ENCODE measurements around the gene RAB34. TPM values are rescaled to one million over a fixed set of nuclear protein-coding genes. Genes with fewer than 3 reads are reported as not detected.

The RAB34 gene
- total RNA-seq, 1 experiment from 2014 or later: 284 TPM

GRCh38 chr17:28711723-28712031 lies 6.0 kb downstream of the RAB34 start, which contains the start of gene PROCA1:
TSS of gene PROCA1 (minus strand) at chr17:28711888. CDS start at chr17:28711660, 228 bp downstream.
- DNase-seq (ENCODE audit: low read depth, low spot score) (no peak), ATAC-seq (peak; percentile 60)
- Histone ChIP-seq H3K36me3 (ENCODE audit: control insufficient read depth, insufficient read depth, low read length) (peaks cover 5% of the 10 kb centered on the region), H3K9me3 (ENCODE audit: control insufficient read depth, insufficient read depth, low read depth, low read length) (no peaks in the 10 kb centered on the region), H3K4me3 (ENCODE audit: low read depth in 2 of 2, low read length in 2 of 2) (peak within 1 kb of the TSS; percentile 55 to 69), H3K27ac (ENCODE audit: low read length) (peak within 1 kb of the TSS; percentile 96), H3K27me3 (ENCODE audit: control insufficient read depth, insufficient read depth, low read length) (no peaks in the 10 kb centered on the region), H3K4me1 (ENCODE audit: control insufficient read depth, insufficient read depth, low read length) (peaks cover 29% of the 10 kb centered on the region)
- ChIA-PET POLR2A (interaction anchor here (0.6 to 2.5 kb wide), 5 partner anchors 8 to 233 kb away, joined by 3 to 39 read pairs (median 6); partner anchors contain the start of gene RPL23A), CTCF (interaction anchor here (1.6 kb wide), 1 partner anchor 15 kb away, joined by 8 read pairs; the partner anchor contains the start of gene TLCD1)
- BruUV-seq (replicated peaks): no TSS peak
- intact Hi-C loops (cut with micrococcal nuclease; ENCODE audit: unreplicated experiment) (no loop called here), in situ Hi-C loops (cut with HindIII; ENCODE audit: low pct_unique_long_range_greater_than_20kb, low sequenced_read_pairs) (no loop called here)
- TF ChIP-seq SIN3A (IDR thresholded peaks at IDR 0.05; ENCODE audit: borderline replicate concordance, insufficient read depth, low read depth, low read length) (no peak), REST (IDR thresholded peaks at IDR 0.05; ENCODE audit: insufficient read depth in 1 of 2, low read depth in 2 of 2, low read length in 1 of 2) (no peak), POLR2AphosphoS5 (IDR thresholded peaks at IDR 0.05; ENCODE audit: low read depth, low read length) (no peak), TCF7L2 (IDR thresholded peaks at IDR 0.05; ENCODE audit: low read depth, low read length) (no peak; the same call in 1 of the 2 replicates)
- TF ChIP-seq, protein P1, sequence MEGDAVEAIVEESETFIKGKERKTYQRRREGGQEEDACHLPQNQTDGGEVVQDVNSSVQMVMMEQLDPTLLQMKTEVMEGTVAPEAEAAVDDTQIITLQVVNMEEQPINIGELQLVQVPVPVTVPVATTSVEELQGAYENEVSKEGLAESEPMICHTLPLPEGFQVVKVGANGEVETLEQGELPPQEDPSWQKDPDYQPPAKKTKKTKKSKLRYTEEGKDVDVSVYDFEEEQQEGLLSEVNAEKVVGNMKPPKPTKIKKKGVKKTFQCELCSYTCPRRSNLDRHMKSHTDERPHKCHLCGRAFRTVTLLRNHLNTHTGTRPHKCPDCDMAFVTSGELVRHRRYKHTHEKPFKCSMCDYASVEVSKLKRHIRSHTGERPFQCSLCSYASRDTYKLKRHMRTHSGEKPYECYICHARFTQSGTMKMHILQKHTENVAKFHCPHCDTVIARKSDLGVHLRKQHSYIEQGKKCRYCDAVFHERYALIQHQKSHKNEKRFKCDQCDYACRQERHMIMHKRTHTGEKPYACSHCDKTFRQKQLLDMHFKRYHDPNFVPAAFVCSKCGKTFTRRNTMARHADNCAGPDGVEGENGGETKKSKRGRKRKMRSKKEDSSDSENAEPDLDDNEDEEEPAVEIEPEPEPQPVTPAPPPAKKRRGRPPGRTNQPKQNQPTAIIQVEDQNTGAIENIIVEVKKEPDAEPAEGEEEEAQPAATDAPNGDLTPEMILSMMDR (IDR thresholded peaks at IDR 0.05): no peak

GRCh38 chr17:28710861-28711722 lies 6.6 kb downstream of the RAB34 start:
- DNase-seq (ENCODE audit: low read depth, low spot score) (no peak), ATAC-seq (peak; percentile 92)
- H3K4me3 ChIP-seq (ENCODE audit: low read depth in 2 of 2, low read length in 2 of 2): peak overlapping the region; percentile 55 to 69
- intact Hi-C loops (cut with micrococcal nuclease; ENCODE audit: unreplicated experiment) (no loop called here), in situ Hi-C loops (cut with HindIII; ENCODE audit: low pct_unique_long_range_greater_than_20kb, low sequenced_read_pairs) (no loop called here)
- H3K27me3 ChIP-seq (ENCODE audit: control insufficient read depth, insufficient read depth, low read length): no peaks in the 10 kb centered on the region
- ChIA-PET POLR2A (interaction anchor here (0.6 to 2.5 kb wide), 4 partner anchors 9 to 234 kb away, joined by 5 to 39 read pairs (median 6); partner anchors contain the start of gene RPL23A), CTCF (interaction anchor here (1.6 kb wide), 1 partner anchor 16 kb away, joined by 8 read pairs; the partner anchor contains the start of gene TLCD1)
- peak overlapping the region; percentile 96 for H3K27ac ChIP-seq (ENCODE audit: low read length)
- H3K36me3 ChIP-seq (ENCODE audit: control insufficient read depth, insufficient read depth, low read length): peaks cover 5% of the 10 kb centered on the region
- BruUV-seq (replicated peaks): no TSS peak
- H3K9me3 ChIP-seq (ENCODE audit: control insufficient read depth, insufficient read depth, low read depth, low read length): no peaks in the 10 kb centered on the region
- TF ChIP-seq, protein P1 (IDR thresholded peaks at IDR 0.05): no peak
- TF ChIP-seq POLR2AphosphoS5 (IDR thresholded peaks at IDR 0.05; ENCODE audit: low read depth, low read length) (peak; percentile 97), TCF7L2 (IDR thresholded peaks at IDR 0.05; ENCODE audit: low read depth, low read length) (peak; percentile 77), SIN3A (IDR thresholded peaks at IDR 0.05; ENCODE audit: borderline replicate concordance, insufficient read depth, low read depth, low read length) (peak; percentile 87; the same call in 1 of the 2 replicates)
- peaks cover 24% of the 10 kb centered on the region for H3K4me1 ChIP-seq (ENCODE audit: control insufficient read depth, insufficient read depth, low read length)
